A549 (cell line): Measurements from ENCODE around the gene C7. TPM values are rescaled to one million over a fixed set of nuclear protein-coding genes. Genes with fewer than 3 reads are reported as not detected.

Source experiments
- ATAC-seq, 2 experiments: fragments of 200-7000 bp in 1 of 2; fragments of >200 bp in 1 of 2; cut with Nextera tagmentation in 1 of 2; cut with Tn5 transposase in 1 of 2; 3 replicates each; pipeline versions ENCODE4 v1.8.0 to v1.9.1; 2018 to 2020; ENCODE audit warnings: mild to moderate bottlenecking in 1 of 2, moderate library complexity in 1 of 2
- CTCF ChIA-PET: fragments of 300-600 bp; sonication (Branson Sonifier 250); formaldehyde crosslinking; extraction: SDS; loops from one replicate; lab custom pipeline; 2021; ENCODE audit warnings: antibody characterized with exemption, inconsistent platforms; lab: Yijun Ruan, JAX
- POLR2A ChIA-PET: fragments of 350-600 bp; formaldehyde crosslinking; extraction: SDS; loops from one replicate; lab custom pipeline; 2021; ENCODE audit warnings: antibody characterized with exemption, inconsistent platforms; lab: Yijun Ruan, JAX
- DNase-seq, 2 experiments: peaks; one replicate each; pipeline versions ENCODE4 v3.0.0 to v3.0.0-alpha.2; 2011 to 2016; ENCODE audit warnings: low read depth in 1 of 2, low spot score in 1 of 2
- FAIRE-seq: peaks from 2 replicates; lab custom pipeline; 2011; peaks lifted over from hg19 to GRCh38; lab: Jason Lieb, UNC
- H3K27ac ChIP-seq, 2 experiments: fragments of >200 bp; sonication (Bioruptor Twin); formaldehyde crosslinking; 3 replicates each; pipeline ENCODE4 v1.5.1; 2016 to 2017
- H3K4me1 ChIP-seq: fragments of >200 bp; sonication (Bioruptor Twin); formaldehyde crosslinking; 3 replicates; pipeline ENCODE4 v1.6.1; 2016
- H3K4me2 ChIP-seq: fragments of >200 bp; sonication (Bioruptor Twin); formaldehyde crosslinking; 3 replicates; pipeline ENCODE4 v1.6.1; 2016
- H3K4me3 ChIP-seq: fragments of >200 bp; sonication (Bioruptor Twin); formaldehyde crosslinking; 3 replicates; pipeline ENCODE4 v1.5.1; 2016
- H3K9me3 ChIP-seq: fragments of >200 bp; sonication (Bioruptor Twin); formaldehyde crosslinking; 3 replicates; pipeline ENCODE4 v1.6.1; 2016
- BHLHE40 ChIP-seq: IDR thresholded peaks from 2 replicates; pipeline ENCODE4 v1.6.1; 2012; ENCODE audit warnings: low read depth, low read length, inconsistent platforms
- CBX2 ChIP-seq: fragments of 200-600 bp; sonication (generic); IDR thresholded peaks from 2 replicates; pipeline ENCODE4 v1.6.1; 2016; ENCODE audit warnings: low read depth, mild to moderate bottlenecking, borderline replicate concordance
- CBX8 ChIP-seq: fragments of 200-600 bp; sonication (generic); IDR thresholded peaks from 2 replicates; pipeline ENCODE4 v1.6.1; 2016
- CEBPB ChIP-seq, 2 experiments: fragments of >200 bp in 1 of 2; sonication (Bioruptor Twin) in 1 of 2; formaldehyde crosslinking in 1 of 2; IDR thresholded peaks; 2 replicates each; pipeline ENCODE4 v1.6.1; 2012 to 2016
- FOXS1 ChIP-seq: fragments of 250-450 bp; sonication (Bioruptor Pico); IDR thresholded peaks from 2 replicates; pipeline ENCODE4 v1.5.0; 2020; ENCODE audit warnings: mild to moderate bottlenecking, moderate library complexity
- HDAC2 ChIP-seq: fragments of 200-600 bp; sonication (generic); IDR thresholded peaks from 2 replicates; pipeline ENCODE4 v1.6.1; 2016
- JUN ChIP-seq, 2 experiments: fragments of >200 bp; sonication (Bioruptor Twin); formaldehyde crosslinking; IDR thresholded peaks; 2 replicates in 1 of 2; 3 replicates in 1 of 2; pipeline ENCODE4 v1.6.1; 2016 to 2017
- JUNB ChIP-seq: fragments of >200 bp; sonication (Bioruptor Twin); formaldehyde crosslinking; IDR thresholded peaks from 2 replicates; pipeline ENCODE4 v1.6.1; 2016
- MAFK ChIP-seq: fragments of 450-650 bp; IDR thresholded peaks from 2 replicates; pipeline ENCODE4 v1.6.1; 2014; ENCODE audit not compliant: partially characterized antibody
- MAZ ChIP-seq: fragments of 150-350 bp; IDR thresholded peaks from 2 replicates; pipeline ENCODE4 v1.6.1; 2014; ENCODE audit warnings: antibody characterized with exemption, low read depth, low read length, borderline replicate concordance
- NFE2L2 ChIP-seq: fragments of 150-350 bp; conservative IDR thresholded peaks from 2 replicates; pipeline ENCODE4 v1.6.1; 2014; ENCODE audit warnings: low read length
- PHF8 ChIP-seq: fragments of 200-600 bp; sonication (generic); IDR thresholded peaks from 2 replicates; pipeline ENCODE4 v1.6.1; 2016; ENCODE audit warnings: low read depth, mild to moderate bottlenecking, antibody characterized with exemption, moderate library complexity, borderline replicate concordance
- RCOR1 ChIP-seq: fragments of 150-350 bp; IDR thresholded peaks from 2 replicates; pipeline ENCODE4 v1.6.1; 2014; ENCODE audit warnings: antibody characterized with exemption, low read length, low read depth
- SMC3 ChIP-seq: fragments of >200 bp; sonication (Bioruptor Twin); formaldehyde crosslinking; IDR thresholded peaks from 3 replicates; pipeline ENCODE4 v1.6.1; 2018; ENCODE audit warnings: inconsistent platforms
- TP53 ChIP-seq: fragments of 250-450 bp; sonication (Bioruptor Pico); IDR thresholded peaks from 2 replicates; pipeline ENCODE4 v1.5.0; 2021; ENCODE audit warnings: mild to moderate bottlenecking, moderate library complexity
- ZFP36 ChIP-seq: fragments of 450-650 bp; IDR thresholded peaks from 2 replicates; pipeline ENCODE4 v1.6.1; 2014; ENCODE audit warnings: borderline replicate concordance; ENCODE audit not compliant: partially characterized antibody
- WGBS: methylation state at CpG from one replicate; pipeline ENCODE4 v1.1.6; 2017; ENCODE audit errors: missing lambda C conversion rate; 5-methylcytosine and 5-hydroxymethylcytosine counted together
- polyA plus RNA-seq, 4 experiments: library from polyadenylated mRNA; depleted of rRNA in 3 of 4; stranded (reverse); fragments of >200 nt; fragmentation: RNase III in 1 of 4; extraction: RNeasy Plus Mini Kit Qiagen cat#74134 plus additional on column Dnase treatment in 1 of 4; gene quantifications; 2 replicates in 3 of 4; 3 replicates in 1 of 4; pipeline ENCODE4 v1.2.3, GENCODE V29; 2011 to 2017
- TF ChIP-seq, protein P1 (sequence below): fragments of 250-450 bp; sonication (Bioruptor Pico); IDR thresholded peaks from 2 replicates; pipeline ENCODE4 v1.5.0; 2020; ENCODE audit warnings: low read depth, mild to moderate bottlenecking, moderate library complexity
- TF ChIP-seq, protein P2 (sequence below): fragments of 450-650 bp; IDR thresholded peaks from 2 replicates; pipeline ENCODE4 v1.6.1; 2014; ENCODE audit warnings: antibody characterized with exemption
- TF ChIP-seq, protein P3 (sequence below): IDR thresholded peaks from 2 replicates; pipeline ENCODE4 v1.6.1; 2012; ENCODE audit warnings: low read depth, borderline replicate concordance
- TF ChIP-seq, protein P4 (sequence below): IDR thresholded peaks from 2 replicates; pipeline ENCODE4 v1.6.1; 2012
- TF ChIP-seq, protein P5 (sequence below): fragments of 250-450 bp; sonication (Bioruptor Pico); IDR thresholded peaks from 2 replicates; pipeline ENCODE4 v1.5.0; 2021; ENCODE audit warnings: mild to moderate bottlenecking, moderate library complexity, borderline replicate concordance

The C7 gene
- polyA plus RNA-seq, 2 of the 4 experiments (the other 2 are of a cell fraction) = not detected

DNA sequence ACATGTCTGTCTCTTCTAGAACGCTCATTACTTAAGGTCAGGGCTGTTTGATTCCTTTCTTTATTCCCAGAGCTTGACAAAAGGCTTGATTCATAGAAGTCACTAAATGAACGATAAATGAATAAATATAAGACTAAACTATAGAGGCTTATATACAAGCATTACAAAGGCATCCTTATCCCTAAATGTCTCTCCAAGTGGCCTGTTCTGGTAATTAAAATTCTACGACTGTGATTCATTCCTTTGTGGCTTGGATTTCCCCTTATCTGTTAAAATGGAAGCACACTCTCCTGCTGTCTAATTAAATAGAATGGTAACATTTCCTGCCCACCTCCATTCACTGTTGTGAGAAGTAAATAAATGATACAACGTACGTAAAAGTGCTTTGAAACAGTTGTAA is 49.5 kb downstream of the C7 start:
- H3K27ac ChIP-seq = no peak overlapping the region
- TF ChIP-seq RCOR1 (no peak), HDAC2 (no peak), TP53 (CRISPR knock-in tag) (no peak), PHF8 (no peak), ZFP36 (no peak), FOXS1 (CRISPR knock-in tag) (no peak), JUN (IDR thresholded peaks at IDR 0.05) (no peak), NFE2L2 (no peak), BHLHE40 (no peak), CBX8 (no peak), SMC3 (no peak), JUNB (no peak), MAZ (no peak), CBX2 (no peak)
- TF ChIP-seq, protein P1, sequence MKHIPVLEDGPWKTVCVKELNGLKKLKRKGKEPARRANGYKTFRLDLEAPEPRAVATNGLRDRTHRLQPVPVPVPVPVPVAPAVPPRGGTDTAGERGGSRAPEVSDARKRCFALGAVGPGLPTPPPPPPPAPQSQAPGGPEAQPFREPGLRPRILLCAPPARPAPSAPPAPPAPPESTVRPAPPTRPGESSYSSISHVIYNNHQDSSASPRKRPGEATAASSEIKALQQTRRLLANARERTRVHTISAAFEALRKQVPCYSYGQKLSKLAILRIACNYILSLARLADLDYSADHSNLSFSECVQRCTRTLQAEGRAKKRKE (CRISPR knock-in tag) = no peak
- TF ChIP-seq, protein P2, sequence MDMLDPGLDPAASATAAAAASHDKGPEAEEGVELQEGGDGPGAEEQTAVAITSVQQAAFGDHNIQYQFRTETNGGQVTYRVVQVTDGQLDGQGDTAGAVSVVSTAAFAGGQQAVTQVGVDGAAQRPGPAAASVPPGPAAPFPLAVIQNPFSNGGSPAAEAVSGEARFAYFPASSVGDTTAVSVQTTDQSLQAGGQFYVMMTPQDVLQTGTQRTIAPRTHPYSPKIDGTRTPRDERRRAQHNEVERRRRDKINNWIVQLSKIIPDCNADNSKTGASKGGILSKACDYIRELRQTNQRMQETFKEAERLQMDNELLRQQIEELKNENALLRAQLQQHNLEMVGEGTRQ = no peak
- TF ChIP-seq, protein P3, sequence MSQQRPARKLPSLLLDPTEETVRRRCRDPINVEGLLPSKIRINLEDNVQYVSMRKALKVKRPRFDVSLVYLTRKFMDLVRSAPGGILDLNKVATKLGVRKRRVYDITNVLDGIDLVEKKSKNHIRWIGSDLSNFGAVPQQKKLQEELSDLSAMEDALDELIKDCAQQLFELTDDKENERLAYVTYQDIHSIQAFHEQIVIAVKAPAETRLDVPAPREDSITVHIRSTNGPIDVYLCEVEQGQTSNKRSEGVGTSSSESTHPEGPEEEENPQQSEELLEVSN = no peak
- TF ChIP-seq, protein P4, sequence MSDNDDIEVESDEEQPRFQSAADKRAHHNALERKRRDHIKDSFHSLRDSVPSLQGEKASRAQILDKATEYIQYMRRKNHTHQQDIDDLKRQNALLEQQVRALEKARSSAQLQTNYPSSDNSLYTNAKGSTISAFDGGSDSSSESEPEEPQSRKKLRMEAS = no peak
- TF ChIP-seq, protein P5, sequence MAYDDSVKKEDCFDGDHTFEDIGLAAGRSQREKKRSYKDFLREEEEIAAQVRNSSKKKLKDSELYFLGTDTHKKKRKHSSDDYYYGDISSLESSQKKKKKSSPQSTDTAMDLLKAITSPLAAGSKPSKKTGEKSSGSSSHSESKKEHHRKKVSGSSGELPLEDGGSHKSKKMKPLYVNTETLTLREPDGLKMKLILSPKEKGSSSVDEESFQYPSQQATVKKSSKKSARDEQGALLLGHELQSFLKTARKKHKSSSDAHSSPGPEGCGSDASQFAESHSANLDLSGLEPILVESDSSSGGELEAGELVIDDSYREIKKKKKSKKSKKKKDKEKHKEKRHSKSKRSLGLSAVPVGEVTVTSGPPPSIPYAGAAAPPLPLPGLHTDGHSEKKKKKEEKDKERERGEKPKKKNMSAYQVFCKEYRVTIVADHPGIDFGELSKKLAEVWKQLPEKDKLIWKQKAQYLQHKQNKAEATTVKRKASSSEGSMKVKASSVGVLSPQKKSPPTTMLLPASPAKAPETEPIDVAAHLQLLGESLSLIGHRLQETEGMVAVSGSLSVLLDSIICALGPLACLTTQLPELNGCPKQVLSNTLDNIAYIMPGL (CRISPR knock-in tag) = no peak
- H3K9me3 ChIP-seq = peaks cover 9% of the 10 kb centered on the region; the same call in 1 of the 3 replicates
- 21% methylated on average over 5 of the region's 5 CpGs for WGBS
- CTCF ChIA-PET = no interaction called here
- no peaks in the 10 kb centered on the region for H3K4me1 ChIP-seq
- H3K4me2 ChIP-seq = no peak overlapping the region
- POLR2A ChIA-PET = no interaction called here
- DNase-seq (peak in 1 of 2 experiments; percentile 3), ATAC-seq (no peak), FAIRE-seq (no peak)
- no peak overlapping the region for H3K4me3 ChIP-seq

DNA sequence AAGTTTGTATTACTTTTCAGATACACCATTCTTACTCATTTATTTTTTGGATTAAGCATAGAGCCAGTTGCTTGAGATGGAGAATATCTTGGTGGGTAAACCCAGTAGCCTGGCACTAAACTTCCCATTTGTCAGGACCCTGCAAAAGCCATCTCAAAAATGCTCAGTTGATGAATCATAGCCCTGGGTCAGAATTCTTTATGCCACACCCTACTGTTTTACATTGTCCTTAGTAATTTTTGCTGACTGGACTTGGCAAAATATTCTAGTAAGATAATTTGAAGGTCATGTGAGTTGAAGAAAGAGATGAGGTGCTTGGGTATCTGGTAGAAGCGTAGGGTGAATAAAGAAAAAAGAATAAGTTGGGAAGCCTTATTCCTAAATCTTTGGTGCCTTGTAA is 50.7 kb downstream of the C7 start:
- POLR2A ChIA-PET = no interaction called here
- Histone ChIP-seq H3K4me3 (no peak overlapping the region), H3K9me3 (peaks cover 9% of the 10 kb centered on the region; the same call in 1 of the 3 replicates), H3K27ac (no peak overlapping the region), H3K4me2 (no peak overlapping the region), H3K4me1 (no peaks in the 10 kb centered on the region)
- no peak for DNase-seq
- FAIRE-seq = no peak
- WGBS = 28% methylated on average over 1 of the region's 1 CpG
- no peak for ATAC-seq
- CTCF ChIA-PET = no interaction called here
- TF ChIP-seq CEBPB (IDR thresholded peaks at IDR 0.05) (no peak), MAFK (peak; percentile 51)
